Vagina (tissue), 2 donors: ENCODE measurements around the gene GPN2.

Source experiments
- CTCF ChIP-seq, 3 experiments: fragments of 450-650 bp in 2 of 3; fragments of 200-600 bp in 1 of 3; sonication (generic) in 1 of 3; IDR thresholded peaks; one replicate each; pipeline ENCODE4 v1.5.1; 2017 to 2019; ENCODE audit warnings: antibody characterized with exemption in 3 of 3, mild to moderate bottlenecking in 2 of 3, moderate library complexity in 2 of 3
- POLR2A ChIP-seq, 2 donors: fragments of 450-650 bp; IDR thresholded peaks; one replicate each; pipeline ENCODE4 v1.6.1; 2017; ENCODE audit warnings: antibody characterized with exemption in 2 of 2, mild to moderate bottlenecking in 2 of 2, moderate library complexity in 2 of 2
- POLR2AphosphoS5 ChIP-seq, 2 donors: sonication (generic); formaldehyde crosslinking; IDR thresholded peaks; one replicate each; pipeline ENCODE4 v1.9.0; 2017; ENCODE audit warnings: antibody characterized with exemption in 2 of 2, mild to moderate bottlenecking in 2 of 2, low read depth in 1 of 2; ENCODE audit not compliant: insufficient read depth in 1 of 2

GRCh38 chr1:26831546-26832248, 58.4 kb downstream of the GPN2 start:
- TF ChIP-seq CTCF (IDR thresholded peaks at IDR 0.05) (no peak), POLR2AphosphoS5 (IDR thresholded peaks at IDR 0.05; ENCODE audit: insufficient read depth in 1 of 2, low read depth in 1 of 2) (no peak), POLR2A (IDR thresholded peaks at IDR 0.05) (no peak)
